Prostate gland (tissue), 2 donors: ENCODE data around the gene TKT. TPM values are rescaled to one million over a fixed set of nuclear protein-coding genes. Genes with fewer than 3 reads are reported as not detected.

Source experiments
- DNase-seq: peaks from one replicate; pipeline ENCODE4 v3.0.0-alpha.2; 2019; ENCODE audit warnings: low spot score
- H3K27ac ChIP-seq, 2 donors: fragments of 200-600 bp; sonication (generic); 2 replicates each; pipeline ENCODE4 v1.5.1; 2017 to 2019
- H3K27me3 ChIP-seq: fragments of 200-600 bp; sonication (generic); replicated peaks from 2 replicates; pipeline ENCODE4 v1.5.1; 2019; ENCODE audit not compliant: insufficient read depth
- H3K36me3 ChIP-seq, 2 donors: fragments of 200-600 bp; sonication (generic); 1 replicate in 1 of 2; 2 replicates in 1 of 2; pipeline versions ENCODE4 v1.5.1 to v1.8.1; 2017 to 2019
- H3K4me1 ChIP-seq: fragments of 200-600 bp; sonication (generic); replicated peaks from 2 replicates; pipeline ENCODE4 v1.5.1; 2019
- H3K4me3 ChIP-seq, 2 donors: fragments of 200-600 bp; sonication (generic); 2 replicates each; pipeline ENCODE4 v1.5.1; 2017 to 2019
- H3K9me3 ChIP-seq: fragments of 200-600 bp; sonication (generic); 2 replicates; pipeline ENCODE4 v1.5.1; 2017
- POLR2A ChIP-seq: fragments of 450-650 bp; IDR thresholded peaks from one replicate; pipeline ENCODE4 v1.6.1; 2016; ENCODE audit warnings: antibody characterized with exemption, mild to moderate bottlenecking
- POLR2AphosphoS5 ChIP-seq: sonication (generic); formaldehyde crosslinking; IDR thresholded peaks from one replicate; pipeline ENCODE4 v1.6.1; 2017; ENCODE audit warnings: antibody characterized with exemption
- WGBS: methylation state at CpG from one replicate; pipeline ENCODE4 v1.1.5; 2018; 5-methylcytosine and 5-hydroxymethylcytosine counted together
- intact Hi-C: fragments of 100-400 bp; cut with DNase I; formaldehyde crosslinking; loops from one replicate; pipeline ENCODE4 v1.14.2; 2022
- total RNA-seq, 2 donors: library from RNA; depleted of rRNA; stranded (reverse); fragments of >200 nt; gene quantifications; one replicate each; pipeline ENCODE4 v1.1.0, GENCODE V29; 2016
- TF ChIP-seq, protein P1 (sequence below), 4 experiments: fragments of 200-600 bp in 2 of 4; fragments of 450-650 bp in 2 of 4; sonication (generic) in 2 of 4; IDR thresholded peaks; 1 replicate in 3 of 4; 2 replicates in 1 of 4; pipeline ENCODE4 v1.5.1; 2016 to 2019; ENCODE audit warnings: antibody characterized with exemption in 4 of 4, mild to moderate bottlenecking in 2 of 4, moderate library complexity in 2 of 4

The TKT gene
- total RNA-seq, 2 donors from 2014 or later, result 187 to 226 TPM

DNA sequence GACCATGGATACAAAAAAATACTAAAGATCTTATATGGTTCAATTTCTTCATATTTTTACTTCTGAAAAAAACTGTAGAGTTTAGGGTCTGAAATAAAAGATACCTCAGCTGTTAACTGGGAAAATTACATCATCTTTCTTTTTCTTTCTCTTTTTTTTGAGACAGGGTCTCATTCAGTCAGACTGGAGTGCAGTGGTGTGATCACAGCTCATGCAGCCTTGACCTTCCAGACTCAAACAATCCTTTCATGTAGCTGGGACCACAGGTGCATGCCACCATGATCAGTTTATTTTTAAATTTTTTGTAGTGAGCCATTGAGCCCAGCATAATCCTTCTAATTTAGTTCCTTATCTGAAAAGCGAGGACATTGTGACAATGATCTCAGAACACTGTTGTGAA is 39.6 kb upstream of the TKT start:
- TF ChIP-seq POLR2AphosphoS5, result no peak
- no peak for TF ChIP-seq POLR2A
- TF ChIP-seq, protein P1, sequence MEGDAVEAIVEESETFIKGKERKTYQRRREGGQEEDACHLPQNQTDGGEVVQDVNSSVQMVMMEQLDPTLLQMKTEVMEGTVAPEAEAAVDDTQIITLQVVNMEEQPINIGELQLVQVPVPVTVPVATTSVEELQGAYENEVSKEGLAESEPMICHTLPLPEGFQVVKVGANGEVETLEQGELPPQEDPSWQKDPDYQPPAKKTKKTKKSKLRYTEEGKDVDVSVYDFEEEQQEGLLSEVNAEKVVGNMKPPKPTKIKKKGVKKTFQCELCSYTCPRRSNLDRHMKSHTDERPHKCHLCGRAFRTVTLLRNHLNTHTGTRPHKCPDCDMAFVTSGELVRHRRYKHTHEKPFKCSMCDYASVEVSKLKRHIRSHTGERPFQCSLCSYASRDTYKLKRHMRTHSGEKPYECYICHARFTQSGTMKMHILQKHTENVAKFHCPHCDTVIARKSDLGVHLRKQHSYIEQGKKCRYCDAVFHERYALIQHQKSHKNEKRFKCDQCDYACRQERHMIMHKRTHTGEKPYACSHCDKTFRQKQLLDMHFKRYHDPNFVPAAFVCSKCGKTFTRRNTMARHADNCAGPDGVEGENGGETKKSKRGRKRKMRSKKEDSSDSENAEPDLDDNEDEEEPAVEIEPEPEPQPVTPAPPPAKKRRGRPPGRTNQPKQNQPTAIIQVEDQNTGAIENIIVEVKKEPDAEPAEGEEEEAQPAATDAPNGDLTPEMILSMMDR (IDR thresholded peaks at IDR 0.05), result no peak
- WGBS, result 100% methylated on average over 1 of the region's 1 CpG
- H3K4me3 ChIP-seq, result no peak overlapping the region
- intact Hi-C loops, result loop anchor here (5.0 kb wide), 1 partner anchor 417 kb away; no protein-coding TSS in a partner anchor
- no peak overlapping the region for H3K27ac ChIP-seq
- no peaks in the 10 kb centered on the region for H3K27me3 ChIP-seq
- peaks cover 4 to 5% of the 10 kb centered on the region in 2 donors for H3K36me3 ChIP-seq
- no peak for DNase-seq
- H3K9me3 ChIP-seq, result no peaks in the 10 kb centered on the region
- H3K4me1 ChIP-seq, result no peaks in the 10 kb centered on the region

DNA sequence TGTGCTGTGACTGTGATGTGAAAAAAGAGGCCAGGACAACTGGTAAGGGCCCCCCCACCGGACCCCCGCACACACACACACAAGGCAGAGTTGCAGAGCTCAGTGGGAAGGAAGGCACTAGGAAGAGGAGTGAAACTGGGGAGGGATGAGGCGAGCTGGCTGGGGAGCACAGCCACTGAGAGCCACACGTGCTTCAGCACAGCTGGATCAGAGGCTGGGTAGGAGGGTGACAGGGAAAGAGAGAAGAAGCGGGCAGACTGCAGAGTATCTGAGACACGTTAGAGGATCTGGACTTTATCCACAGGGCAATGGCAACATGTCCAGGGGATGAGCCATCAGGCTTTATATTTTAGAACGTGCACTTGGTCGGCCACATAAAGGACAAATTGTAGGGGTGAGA is 38.0 kb upstream of the TKT start:
- H3K4me3 ChIP-seq, result no peak overlapping the region
- no peak overlapping the region for H3K27ac ChIP-seq
- H3K27me3 ChIP-seq, result no peaks in the 10 kb centered on the region
- H3K4me1 ChIP-seq, result no peaks in the 10 kb centered on the region
- intact Hi-C loops, result no loop called here
- TF ChIP-seq POLR2A (no peak), POLR2AphosphoS5 (no peak)
- TF ChIP-seq, protein P1 (IDR thresholded peaks at IDR 0.05), result no peak
- no peak for DNase-seq
- peaks cover 4 to 5% of the 10 kb centered on the region in 2 donors for H3K36me3 ChIP-seq
- WGBS, result 88% methylated on average over 8 of the region's 8 CpGs
- no peaks in the 10 kb centered on the region for H3K9me3 ChIP-seq

DNA sequence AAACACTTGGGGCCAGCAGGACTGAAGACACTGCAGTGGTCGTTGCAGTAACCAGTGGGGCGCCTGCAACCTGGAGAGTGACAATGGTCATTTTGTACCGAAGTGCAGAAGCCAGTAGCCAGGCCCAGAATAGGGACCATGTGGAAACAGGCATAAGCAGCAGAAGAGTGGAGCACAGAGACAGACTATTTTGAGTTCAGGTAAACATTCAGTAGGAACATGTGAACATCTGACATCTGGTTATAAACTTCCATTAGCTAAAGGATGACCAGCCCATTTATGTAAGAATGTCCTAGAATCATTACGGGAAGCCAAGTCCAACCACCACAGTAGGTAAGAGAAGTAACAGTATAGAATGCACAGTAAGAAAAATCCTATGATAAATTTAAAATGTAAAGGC is 32.4 kb upstream of the TKT start:
- Histone ChIP-seq H3K27me3 (no peaks in the 10 kb centered on the region), H3K4me3 (no peak overlapping the region), H3K27ac (no peak overlapping the region), H3K9me3 (no peaks in the 10 kb centered on the region), H3K4me1 (no peaks in the 10 kb centered on the region), H3K36me3 (peaks cover 4 to 5% of the 10 kb centered on the region in 2 donors)
- no peak for DNase-seq
- TF ChIP-seq, protein P1 (IDR thresholded peaks at IDR 0.05), result no peak
- TF ChIP-seq POLR2AphosphoS5 (peak; percentile 18), POLR2A (no peak)
- intact Hi-C loops, result no loop called here
- 72% methylated on average over 4 of the region's 4 CpGs for WGBS

DNA sequence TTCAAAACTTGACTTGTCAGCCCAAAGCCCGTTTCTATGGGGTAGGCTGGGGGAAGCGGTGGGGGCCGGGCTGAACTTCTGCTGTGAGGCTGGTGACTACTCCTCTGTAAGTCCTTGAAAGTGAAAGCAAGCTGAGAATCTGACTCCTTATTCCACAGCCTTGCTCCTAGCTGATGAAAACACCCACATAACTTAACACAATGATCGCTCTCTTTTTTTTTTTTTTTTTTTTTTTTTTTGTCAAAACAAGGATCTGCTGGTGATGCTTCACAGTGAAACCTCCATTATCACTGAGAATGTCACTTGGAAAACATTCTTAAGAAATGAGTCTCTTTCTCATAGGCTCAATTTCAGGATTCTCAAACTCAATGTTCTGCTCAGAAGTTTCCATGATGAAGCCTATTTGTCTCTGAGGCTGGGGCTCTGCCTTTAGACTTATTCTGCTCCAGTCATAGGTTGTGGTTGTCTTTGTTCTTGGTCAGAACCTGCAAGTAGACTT is 31.4 kb upstream of the TKT start:
- H3K4me1 ChIP-seq, result no peaks in the 10 kb centered on the region
- DNase-seq, result no peak
- H3K4me3 ChIP-seq, result no peak overlapping the region
- intact Hi-C loops, result no loop called here
- WGBS, result 59% methylated on average over 4 of the region's 4 CpGs
- H3K27ac ChIP-seq, result no peak overlapping the region
- H3K9me3 ChIP-seq, result no peaks in the 10 kb centered on the region
- TF ChIP-seq POLR2AphosphoS5, result no peak
- TF ChIP-seq POLR2A, result no peak
- TF ChIP-seq, protein P1 (IDR thresholded peaks at IDR 0.05), result no peak
- H3K36me3 ChIP-seq, result peaks cover 0 to 4% of the 10 kb centered on the region in 2 donors
- H3K27me3 ChIP-seq, result no peaks in the 10 kb centered on the region

DNA sequence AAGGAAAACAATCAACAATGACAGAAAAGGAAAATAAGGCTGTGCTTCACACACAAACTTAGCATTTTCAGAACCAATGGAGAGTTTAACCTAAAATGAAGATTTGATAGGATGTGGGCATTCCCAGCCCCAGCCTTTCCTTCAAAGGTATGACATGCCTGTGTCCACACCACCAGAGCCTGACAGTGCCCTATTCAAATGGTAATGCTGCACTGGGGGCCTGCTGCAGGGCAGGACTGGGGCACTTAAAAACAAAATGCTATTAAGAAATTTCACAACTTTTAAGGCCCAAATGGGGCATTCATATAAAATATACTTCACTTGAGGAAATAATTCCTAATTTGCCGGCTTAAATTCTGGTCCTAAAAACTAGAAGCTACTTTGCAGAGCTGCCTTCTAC is 30.9 kb upstream of the TKT start:
- Histone ChIP-seq H3K4me3 (no peak overlapping the region), H3K27me3 (no peaks in the 10 kb centered on the region), H3K9me3 (no peaks in the 10 kb centered on the region), H3K36me3 (peaks cover 0 to 4% of the 10 kb centered on the region in 2 donors), H3K4me1 (no peaks in the 10 kb centered on the region), H3K27ac (no peak overlapping the region)
- WGBS, result 67% methylated on average over 1 of the region's 1 CpG
- DNase-seq, result no peak
- TF ChIP-seq POLR2AphosphoS5, result no peak
- TF ChIP-seq, protein P1 (IDR thresholded peaks at IDR 0.05), result no peak
- TF ChIP-seq POLR2A, result no peak
- intact Hi-C loops, result no loop called here
